AG09319 (cell line): ENCODE data around the gene ENTREP3.

Experiments
- DNase-seq: peaks from one replicate; pipeline ENCODE4 v3.0.0-alpha.2; 2010; ENCODE audit warnings: low read depth; ENCODE audit errors: extremely low read depth
- CTCF ChIP-seq: IDR thresholded peaks from 2 replicates; pipeline ENCODE4 v1.5.1; 2011; ENCODE audit warnings: low read depth, mild to moderate bottlenecking, inconsistent platforms, low read length, moderate library complexity

ENTREP3 gene

GRCh38 chr1:155266553-155266952, 11.3 kb upstream of the ENTREP3 start:
- no peak for TF ChIP-seq CTCF
- no peak for DNase-seq

GRCh38 chr1:155263067-155263466, 7.8 kb upstream of the ENTREP3 start:
- no peak for DNase-seq
- no peak for TF ChIP-seq CTCF

- DNase-seq, result peak; percentile 94
- no peak for TF ChIP-seq CTCF
Observed at GRCh38 chr1:155261852-155262673, 6.8 kb upstream of the ENTREP3 start, which contains the start of gene SCAMP3. Gene SCAMP3, minus strand, starts transcription at chr1:155262360. Its CDS starts 209 bp downstream, at chr1:155262151.

GRCh38 chr1:155261493-155261851, 6.2 kb upstream of the ENTREP3 start:
- no peak; the same call in 1 of the 2 replicates for TF ChIP-seq CTCF
- DNase-seq, result no peak

- DNase-seq, result no peak
- TF ChIP-seq CTCF, result no peak
Observed at GRCh38 chr1:155260276-155260675, 5.0 kb upstream of the ENTREP3 start.

- DNase-seq, result no peak
- no peak for TF ChIP-seq CTCF
Observed at GRCh38 chr1:155256058-155256852, 972 bp upstream of the ENTREP3 start.

GRCh38 chr1:155254714-155255242, 505 bp downstream of the ENTREP3 start:
- no peak for DNase-seq

More at GRCh38 chr1:155254714-155255242, 505 bp downstream of the ENTREP3 start:
- no peak for TF ChIP-seq CTCF
